ENCODE results near the gene FRRS1.
A peak's percentile ranks its signal among the peaks of the same experiment; 100 is the strongest.

Gene FRRS1

DNA sequence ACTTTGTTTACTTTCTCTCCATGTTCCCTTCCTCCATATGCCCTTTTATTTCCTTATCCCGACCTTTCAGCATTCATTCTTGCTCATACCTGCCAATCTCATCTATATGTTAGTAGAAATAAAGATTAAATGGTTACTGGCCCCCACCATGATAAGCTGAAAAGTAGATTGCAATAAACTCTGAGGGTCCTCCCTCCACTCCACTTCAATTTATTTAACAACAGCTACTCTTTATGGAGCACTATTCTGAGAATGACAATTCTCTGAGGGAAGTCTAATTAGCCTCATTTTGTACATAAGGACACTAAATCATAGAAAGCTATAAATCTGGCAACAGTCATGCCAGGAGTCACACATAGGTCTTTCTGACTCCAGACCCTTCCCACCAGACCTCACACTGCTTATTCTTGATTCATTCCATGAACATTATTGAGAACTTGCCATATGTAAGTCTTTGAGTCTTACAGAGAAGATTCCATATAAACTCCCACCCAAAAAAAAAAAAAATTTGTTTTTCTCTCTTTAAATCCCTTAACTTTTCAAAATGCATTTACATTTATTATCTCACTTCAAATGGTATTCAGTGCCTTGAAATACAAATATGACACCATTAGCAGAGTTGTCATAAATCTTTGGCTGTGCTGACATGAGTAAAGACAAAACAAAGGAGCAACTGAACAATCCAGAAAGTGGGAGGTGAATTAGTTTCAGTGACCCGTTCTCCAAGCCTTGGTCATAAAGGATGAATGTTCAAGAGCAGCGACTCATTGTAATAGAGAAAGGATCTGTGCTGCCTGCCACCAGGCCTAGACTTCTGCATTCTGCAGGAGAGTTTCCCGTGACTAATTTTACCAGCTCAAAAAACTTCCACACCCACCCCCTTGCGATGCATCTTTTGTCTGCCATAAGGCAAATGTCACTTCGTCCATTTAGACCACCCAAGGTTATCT, 92.0 kb downstream of the FRRS1 start:
- DNase-seq = peak; percentile 26

- DNase-seq = no peak
Measured at GRCh38 chr1:99673315-99673714, 93.1 kb downstream of the FRRS1 start.

DNA sequence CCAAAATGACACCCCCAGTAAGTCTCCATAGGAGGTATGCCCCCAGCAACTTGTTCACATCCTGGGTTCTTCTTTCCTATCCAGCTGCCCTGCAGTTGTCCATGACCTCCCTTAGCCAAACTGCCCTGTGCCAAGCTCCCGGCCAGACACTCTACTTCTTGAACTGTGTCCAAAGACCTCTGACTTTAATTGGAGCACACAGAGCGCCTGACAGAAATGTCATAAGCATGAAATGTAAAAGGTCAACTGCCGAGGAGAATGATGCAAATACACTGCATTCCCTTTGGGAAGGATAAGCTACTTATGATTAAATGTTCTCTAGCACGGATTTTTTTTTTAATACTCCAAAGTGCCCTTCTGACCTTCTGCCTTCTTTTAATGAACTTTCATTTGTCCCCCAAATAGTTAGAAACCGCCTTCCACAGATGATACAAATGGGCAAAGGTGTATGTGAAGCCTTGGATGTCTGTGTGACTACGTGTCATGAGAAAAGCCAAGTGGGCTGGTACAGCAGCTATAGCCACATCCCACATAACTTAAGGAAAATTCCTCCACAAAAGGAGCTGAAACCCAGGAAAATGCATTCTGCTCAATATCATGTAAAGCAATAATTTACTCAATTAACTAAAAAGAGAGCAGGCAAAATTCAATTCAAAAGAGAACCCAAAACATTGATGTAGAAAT, 93.8 kb downstream of the FRRS1 start:
- no peak for DNase-seq

DNA sequence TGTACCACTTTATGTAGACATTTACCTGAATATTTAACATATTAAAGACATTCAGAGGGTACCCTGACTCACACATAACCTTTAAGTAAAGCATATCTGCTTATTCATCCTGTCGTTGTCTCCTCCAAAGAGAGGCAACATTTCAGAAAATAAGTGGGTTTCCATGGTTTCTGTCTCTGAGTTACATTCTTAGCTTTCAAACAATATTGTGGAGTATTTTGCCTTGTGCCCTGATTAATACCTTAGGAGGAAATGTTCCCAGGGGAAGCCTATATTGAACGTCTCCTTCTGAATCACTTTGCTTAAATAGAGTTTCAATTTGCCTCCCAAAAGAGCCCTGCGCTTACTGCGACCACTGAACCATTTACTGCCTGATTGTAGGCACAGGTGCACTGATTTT, 94.4 kb downstream of the FRRS1 start:
- no peak for DNase-seq

DNA sequence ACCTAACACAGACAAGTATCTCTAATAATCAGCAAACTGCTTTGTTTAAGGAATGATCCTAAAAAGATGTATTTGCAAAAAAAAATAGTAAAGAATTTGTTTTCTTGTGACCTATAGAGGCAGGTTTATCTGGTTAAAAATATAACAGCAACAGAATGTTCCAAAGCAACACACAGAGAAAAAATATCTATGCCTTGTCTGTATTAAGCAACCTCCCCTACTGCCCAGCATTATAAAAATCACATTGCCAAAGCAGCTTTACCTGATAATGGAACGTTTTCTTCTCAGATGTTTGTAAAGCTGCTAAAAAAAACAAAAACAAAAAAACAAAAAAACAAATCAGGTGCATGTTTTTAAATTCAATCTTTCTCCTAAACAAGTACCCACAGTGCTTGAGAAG, 95.9 kb downstream of the FRRS1 start:
- no peak for DNase-seq

DNA sequence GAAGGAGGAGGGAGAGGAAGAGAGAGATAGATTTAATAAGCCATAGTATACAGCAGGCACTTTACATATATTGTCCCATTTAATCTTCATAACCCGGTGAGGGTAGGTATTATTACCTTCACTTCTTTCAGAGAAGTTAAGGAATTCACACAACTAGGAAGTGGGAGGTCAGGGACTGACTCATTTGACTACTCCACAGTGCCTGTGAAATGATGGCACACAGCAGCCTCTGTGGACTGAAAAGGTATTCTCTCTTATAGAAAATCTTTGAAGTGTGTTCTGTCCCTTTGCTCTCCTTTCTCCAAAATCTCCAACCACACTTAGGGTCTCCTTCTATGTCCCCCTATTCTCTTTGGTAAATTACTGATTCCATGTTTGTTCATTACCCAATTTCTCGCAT, 96.6 kb downstream of the FRRS1 start:
- no peak for DNase-seq

- no peak for DNase-seq
Measured at GRCh38 chr1:99669376-99669775, 97.1 kb downstream of the FRRS1 start.

DNA sequence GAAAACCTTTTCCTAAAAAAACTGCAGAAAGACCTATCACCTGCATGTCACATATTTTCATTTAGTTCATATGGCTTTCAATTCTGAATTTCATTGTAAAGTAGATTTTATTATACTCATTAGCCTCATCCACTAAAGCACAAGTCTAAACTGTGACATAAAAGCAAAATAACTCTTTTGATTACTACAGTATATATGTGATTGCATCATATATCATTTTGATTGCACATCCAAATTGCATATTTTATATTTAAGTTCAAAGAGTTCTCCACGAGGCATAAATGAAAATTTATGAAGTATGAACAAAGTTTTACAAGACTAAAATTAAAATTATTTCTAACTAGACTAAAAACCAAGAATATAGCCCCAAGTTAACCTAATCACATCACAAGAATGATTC, 101.2 kb downstream of the FRRS1 start:
- DNase-seq = no peak

GRCh38 chr1:99663501-99663900, 102.9 kb downstream of the FRRS1 start:
- no peak for DNase-seq

- no peak for DNase-seq
Measured at GRCh38 chr1:99662539-99663080, 103.8 kb downstream of the FRRS1 start.

GRCh38 chr1:99661780-99662179, 104.7 kb downstream of the FRRS1 start:
- no peak for DNase-seq

- DNase-seq = no peak
Measured at GRCh38 chr1:99660496-99660895, 105.9 kb downstream of the FRRS1 start.

DNA sequence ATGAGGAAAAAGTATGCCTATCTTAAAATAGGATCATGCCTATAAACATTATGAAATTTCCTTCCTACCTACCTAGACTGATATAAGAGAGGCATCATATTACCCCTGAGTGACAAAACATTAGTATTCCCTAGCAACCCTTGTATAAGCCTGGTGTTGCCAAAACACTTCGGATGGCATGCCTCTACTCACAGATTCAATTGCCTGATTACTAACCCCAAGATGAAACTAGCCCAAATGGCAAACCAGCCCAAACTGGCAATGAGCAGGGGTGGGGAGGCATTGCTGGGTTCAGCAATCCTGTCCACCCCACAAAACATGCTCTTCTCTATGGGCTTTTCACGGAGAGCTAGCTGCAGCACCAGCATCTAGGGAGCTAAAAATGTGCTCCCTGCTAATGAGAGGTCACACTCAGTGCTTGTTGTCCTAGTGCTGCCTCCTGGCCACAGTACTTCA, 106.7 kb downstream of the FRRS1 start:
- DNase-seq = no peak
